Activated naive CD8-positive, alpha-beta T cell treated with anti-CD3 and anti-CD28 coated beads, Interleukin-2, amount 10 ng/mL, durations not matched to agents 7 days and 5 days (primary cell): Measurements from ENCODE around the gene CPED1. TPM values are rescaled to one million over a fixed set of nuclear protein-coding genes. Genes with fewer than 3 reads are reported as not detected.
"Not testable (repeated sequence)": the region's sequence is repeated elsewhere in the genome, so short reads cannot be mapped to it uniquely, and the experiment has no call there.

Experiments used
- ATAC-seq: fragments of 150-1000 bp; cut with Tn5 transposase; one replicate; pipeline ENCODE4 v1.10.0; 2021; ENCODE audit warnings: low read depth, moderate library complexity
- POLR2A ChIA-PET: fragments of 350-600 bp; sonication (Branson Sonifier 250); formaldehyde crosslinking; loops from one replicate; lab custom pipeline; 2021; ENCODE audit warnings: antibody characterized with exemption; lab: Charles Lee
- DNase-seq: peaks from one replicate; pipeline ENCODE4 v3.0.0; 2021
- H3K27ac Mint-ChIP-seq: one replicate; pipeline ENCODE4 v1.8.0; 2022; ENCODE audit warnings: mild to moderate bottlenecking, mixed read lengths
- H3K27me3 Mint-ChIP-seq: one replicate; pipeline ENCODE4 v1.8.0; 2022; ENCODE audit warnings: mild to moderate bottlenecking, moderate library complexity, mixed read lengths
- H3K36me3 Mint-ChIP-seq: one replicate; pipeline ENCODE4 v1.8.0; 2021; ENCODE audit warnings: mild to moderate bottlenecking, mixed read lengths
- H3K4me1 Mint-ChIP-seq: one replicate; pipeline ENCODE4 v1.8.0; 2021; ENCODE audit warnings: mixed read lengths
- H3K4me3 Mint-ChIP-seq: one replicate; pipeline ENCODE4 v1.8.0; 2022; ENCODE audit warnings: mild to moderate bottlenecking, moderate library complexity, mixed read lengths
- H3K9me3 Mint-ChIP-seq: one replicate; pipeline ENCODE4 v1.8.0; 2021; ENCODE audit warnings: mixed read lengths
- total RNA-seq, 2 experiments: library from RNA; stranded (reverse); gene quantifications; one replicate each; pipeline ENCODE4 v1.2.3, GENCODE V29; 2021

The CPED1 gene
- total RNA-seq, 2 experiments from 2014 or later = not detected

DNA sequence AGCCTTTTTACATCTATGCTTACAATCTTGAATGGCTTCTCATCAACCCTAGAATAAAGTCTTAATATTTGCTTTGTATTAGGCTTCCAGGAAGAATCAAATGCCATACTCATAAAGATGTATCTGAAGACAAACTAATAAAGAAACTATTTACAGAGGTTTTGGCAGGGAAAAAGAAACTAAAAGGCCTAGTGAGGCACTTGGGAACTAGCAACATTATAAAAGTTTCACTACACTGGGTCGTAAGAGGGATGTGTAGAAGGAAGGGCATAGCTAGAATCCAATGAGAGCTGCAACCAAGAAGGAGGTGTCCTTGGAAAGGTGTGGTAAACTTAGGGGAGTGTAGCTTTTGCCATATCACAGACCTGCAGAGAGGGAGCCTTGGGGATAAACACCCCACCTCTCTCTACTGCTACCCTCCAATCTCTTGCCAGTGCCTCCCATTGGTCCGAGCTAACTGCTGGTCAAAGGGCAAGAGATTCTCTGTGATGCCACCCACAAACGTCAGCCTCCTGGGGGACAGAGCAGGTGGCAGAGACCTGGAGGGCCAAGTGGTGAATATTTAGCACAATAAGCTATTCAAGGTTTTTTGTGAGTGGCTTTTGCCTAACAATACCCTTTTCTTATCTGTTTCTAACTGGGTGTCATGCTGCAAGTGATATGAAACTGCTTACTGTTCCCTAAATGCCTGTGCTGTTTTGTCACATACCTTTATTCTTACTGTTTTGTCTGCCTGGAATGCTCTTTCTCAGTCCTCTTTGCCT lies 60.7 kb downstream of the CPED1 start:
- POLR2A ChIA-PET = no interaction called here
- H3K27ac Mint-ChIP-seq = no peak overlapping the region

DNA sequence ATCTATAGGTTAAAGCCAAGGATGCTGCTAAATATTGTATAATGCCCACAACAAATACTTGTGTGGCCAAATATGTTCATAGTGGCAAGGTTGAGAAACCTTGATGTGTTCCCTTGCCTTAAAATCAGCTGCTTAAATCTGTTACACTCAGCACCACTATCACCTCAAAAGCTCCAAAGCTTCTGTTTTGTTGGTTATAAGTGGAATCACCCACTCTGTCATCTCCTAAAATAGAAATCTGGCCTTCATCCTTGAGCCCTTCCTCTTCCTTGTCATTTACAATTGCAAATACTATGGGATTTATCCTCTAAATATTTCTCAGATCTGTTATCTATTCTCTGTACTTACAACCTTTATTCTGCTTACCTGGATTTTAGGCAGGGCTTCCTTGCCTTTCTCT lies 61.4 kb downstream of the CPED1 start:
- Mint-ChIP-seq H3K4me3 (no peak overlapping the region), H3K9me3 (no peaks in the 10 kb centered on the region), H3K27me3 (peaks cover 9% of the 10 kb centered on the region), H3K4me1 (no peaks in the 10 kb centered on the region), H3K36me3 (no peaks in the 10 kb centered on the region), H3K27ac (no peak overlapping the region)
- ATAC-seq = no peak
- POLR2A ChIA-PET = no interaction called here
- DNase-seq = no peak

More for the DNA sequence above, 60.7 kb downstream of the CPED1 start:
- Mint-ChIP-seq H3K27me3 (peaks cover 6% of the 10 kb centered on the region), H3K36me3 (no peaks in the 10 kb centered on the region), H3K9me3 (no peaks in the 10 kb centered on the region), H3K4me3 (no peak overlapping the region), H3K4me1 (no peaks in the 10 kb centered on the region)
- ATAC-seq = no peak
- no peak for DNase-seq

DNA sequence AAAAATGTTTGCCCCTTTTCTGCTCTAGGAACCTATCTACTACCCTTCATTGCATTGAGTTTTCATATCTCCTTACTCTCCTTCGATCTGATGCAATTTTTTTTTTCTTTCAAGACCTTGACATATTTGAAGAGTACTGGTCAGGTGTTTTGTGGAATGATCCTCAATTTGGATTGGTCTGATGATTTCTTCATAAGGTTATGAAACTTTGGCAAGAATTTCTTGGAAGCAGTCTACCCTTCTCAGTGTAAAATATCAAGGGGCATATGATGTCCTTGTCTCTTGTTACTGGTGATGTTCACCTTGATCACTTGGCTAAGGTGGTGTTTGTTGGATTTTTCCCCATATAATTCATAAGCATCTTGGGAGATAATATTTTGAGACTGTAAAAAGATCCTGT lies 64.7 kb downstream of the CPED1 start:
- Mint-ChIP-seq H3K27ac (no peak overlapping the region), H3K36me3 (no peaks in the 10 kb centered on the region), H3K4me1 (no peaks in the 10 kb centered on the region), H3K27me3 (peaks cover 7% of the 10 kb centered on the region), H3K9me3 (no peaks in the 10 kb centered on the region), H3K4me3 (no peak overlapping the region)
- no peak for DNase-seq
- POLR2A ChIA-PET = no interaction called here
- no peak for ATAC-seq

DNA sequence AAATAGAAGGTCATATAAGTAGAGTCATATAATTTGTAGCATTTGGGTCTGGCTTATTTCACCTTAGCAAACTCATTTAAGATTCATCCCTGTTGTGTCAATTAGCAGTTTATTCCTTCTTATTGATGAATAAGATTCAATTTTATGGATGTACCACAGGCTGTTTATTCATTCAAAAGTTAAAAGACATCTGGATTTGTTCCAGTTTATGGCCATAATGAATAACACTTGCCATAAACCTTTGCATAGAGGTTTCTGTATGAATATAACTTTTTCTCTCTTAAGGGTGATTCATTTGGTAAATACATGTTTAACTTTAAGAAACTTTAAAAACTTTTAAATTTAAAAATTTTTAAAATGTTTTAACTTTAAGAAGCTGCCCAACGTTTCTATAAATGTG lies 66.4 kb downstream of the CPED1 start:
- Mint-ChIP-seq H3K27ac (no peak overlapping the region), H3K36me3 (no peaks in the 10 kb centered on the region), H3K9me3 (no peaks in the 10 kb centered on the region), H3K4me1 (no peaks in the 10 kb centered on the region), H3K4me3 (no peak overlapping the region), H3K27me3 (peaks cover 7% of the 10 kb centered on the region)
- POLR2A ChIA-PET = no interaction called here
- no peak for DNase-seq
- no peak for ATAC-seq

DNA sequence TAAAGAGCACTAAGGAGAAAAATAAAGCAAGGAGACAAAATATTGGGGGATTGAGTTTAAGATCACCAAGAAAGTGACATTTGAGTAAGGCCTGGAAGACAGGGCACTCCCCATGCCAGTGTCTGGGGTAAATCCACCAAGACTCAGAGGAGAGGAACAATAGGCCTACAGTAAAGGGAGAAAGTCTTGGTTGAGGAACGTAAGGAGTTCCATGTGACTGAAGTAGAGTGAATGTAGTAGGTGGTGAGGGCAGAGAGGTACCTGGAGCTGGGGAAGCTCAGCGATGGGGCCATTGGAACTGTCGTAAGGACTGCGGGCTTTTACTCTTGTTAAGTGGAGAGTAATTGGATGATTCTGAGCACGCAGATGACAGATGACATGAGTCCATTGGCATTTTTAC lies 69.4 kb downstream of the CPED1 start:
- POLR2A ChIA-PET = no interaction called here
- H3K4me3 Mint-ChIP-seq = no peak overlapping the region
- no peaks in the 10 kb centered on the region for H3K36me3 Mint-ChIP-seq
- DNase-seq = no peak
- H3K27me3 Mint-ChIP-seq = peaks cover 6% of the 10 kb centered on the region
- no peaks in the 10 kb centered on the region for H3K4me1 Mint-ChIP-seq
- no peaks in the 10 kb centered on the region for H3K9me3 Mint-ChIP-seq
- ATAC-seq = no peak
- H3K27ac Mint-ChIP-seq = no peak overlapping the region

DNA sequence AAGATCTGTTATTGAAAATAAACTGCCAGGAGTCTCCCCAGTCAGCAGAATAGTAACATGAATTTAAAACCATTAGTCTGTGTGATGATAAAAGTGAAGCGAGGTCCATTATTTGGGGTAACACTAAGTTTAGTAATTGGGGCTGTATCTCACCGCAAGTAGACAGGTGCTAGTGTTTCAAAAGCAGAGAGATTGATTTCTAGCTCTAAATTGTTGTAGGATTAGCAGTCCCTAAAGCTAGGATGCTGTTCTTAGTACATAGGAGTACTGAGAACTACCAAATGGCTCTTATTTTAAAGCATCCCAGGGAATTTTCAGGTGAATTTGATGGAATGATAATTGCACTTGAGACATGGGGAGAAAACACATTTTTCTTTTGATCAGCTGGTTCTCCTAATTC lies 70.5 kb downstream of the CPED1 start:
- no peak overlapping the region for H3K27ac Mint-ChIP-seq
- H3K4me1 Mint-ChIP-seq = no peaks in the 10 kb centered on the region
- DNase-seq = no peak
- no peak overlapping the region for H3K4me3 Mint-ChIP-seq
- peaks cover 9% of the 10 kb centered on the region for H3K27me3 Mint-ChIP-seq
- no peak for ATAC-seq
- POLR2A ChIA-PET = no interaction called here
- no peaks in the 10 kb centered on the region for H3K9me3 Mint-ChIP-seq
- H3K36me3 Mint-ChIP-seq = no peaks in the 10 kb centered on the region

DNA sequence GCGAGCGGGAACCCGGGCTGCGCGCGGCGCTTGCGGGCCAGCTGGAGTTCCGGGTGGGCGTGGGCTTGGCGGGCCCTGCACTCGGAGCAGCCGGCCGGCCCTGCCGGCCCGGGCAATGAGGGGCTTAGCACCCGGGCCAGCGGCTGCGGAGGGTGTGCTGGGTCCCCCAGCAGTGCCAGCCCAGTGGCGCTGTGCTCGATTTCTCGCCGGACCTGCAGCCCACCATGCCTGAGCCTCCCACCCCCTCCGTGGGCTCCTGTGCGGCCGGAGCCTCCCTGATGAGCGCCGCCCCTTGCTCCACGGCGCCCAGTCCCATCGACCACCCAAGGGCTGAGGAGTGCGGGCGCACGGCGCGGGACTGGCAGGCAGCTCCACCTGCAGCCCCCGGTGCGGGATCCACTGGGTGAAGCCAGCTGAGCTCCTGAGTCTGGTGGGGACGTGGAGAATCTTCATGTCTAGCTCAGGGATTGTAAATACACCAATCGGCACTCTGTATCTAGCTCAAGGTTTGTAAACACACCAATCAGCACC lies 71.5 kb downstream of the CPED1 start:
- POLR2A ChIA-PET, ATAC-seq, H3K4me3 Mint-ChIP-seq, H3K9me3 Mint-ChIP-seq, H3K27ac Mint-ChIP-seq, DNase-seq, H3K4me1 Mint-ChIP-seq, H3K36me3 Mint-ChIP-seq: not testable (repeated sequence)
- peaks cover 14% of the 10 kb centered on the region for H3K27me3 Mint-ChIP-seq

DNA sequence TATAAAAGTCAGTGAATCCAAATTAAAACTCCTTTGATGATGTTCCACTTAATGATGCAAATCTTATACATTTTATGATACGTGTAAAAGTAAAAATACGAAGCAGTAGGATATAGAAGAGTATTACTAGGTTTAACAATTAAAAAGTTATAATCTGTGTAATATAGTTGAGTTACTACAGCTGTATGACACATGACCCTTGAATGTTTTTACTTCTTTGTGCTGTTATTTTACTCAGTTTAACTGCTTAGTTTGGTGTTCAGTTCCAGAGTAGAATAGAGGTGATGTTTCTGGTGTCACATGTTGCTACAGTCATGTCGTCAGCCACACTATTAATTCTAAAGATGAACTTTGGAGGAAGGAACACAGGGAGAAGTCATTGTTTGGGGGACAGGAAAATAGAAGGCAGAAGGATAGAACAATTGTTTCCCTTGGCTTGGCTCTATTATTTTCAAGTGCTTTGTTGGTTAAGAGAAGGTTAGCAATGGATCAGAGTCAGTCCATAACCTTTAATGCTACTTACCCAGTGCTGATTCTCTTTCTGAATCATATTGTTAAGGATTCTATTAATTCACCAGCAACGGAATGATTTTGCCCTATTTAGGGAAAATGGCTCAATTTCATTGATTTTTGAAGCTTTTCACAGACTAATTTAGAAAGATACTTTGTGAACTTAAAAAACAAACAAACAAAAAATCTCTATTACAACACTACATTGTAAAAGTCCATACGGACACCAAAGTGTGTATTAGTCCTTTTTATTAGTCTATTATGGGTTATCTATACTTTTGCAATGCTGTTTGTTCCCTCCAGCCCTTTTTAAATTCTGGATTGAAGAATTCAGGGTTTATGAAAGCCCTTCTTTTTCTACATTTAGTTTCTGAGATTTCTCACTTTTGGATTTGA lies 73.4 kb downstream of the CPED1 start:
- DNase-seq (no peak), ATAC-seq (no peak)
- Mint-ChIP-seq H3K27me3 (peaks cover 15% of the 10 kb centered on the region), H3K9me3 (no peaks in the 10 kb centered on the region), H3K36me3 (no peaks in the 10 kb centered on the region), H3K4me3 (no peak overlapping the region), H3K27ac (no peak overlapping the region), H3K4me1 (no peaks in the 10 kb centered on the region)
- POLR2A ChIA-PET = no interaction called here

DNA sequence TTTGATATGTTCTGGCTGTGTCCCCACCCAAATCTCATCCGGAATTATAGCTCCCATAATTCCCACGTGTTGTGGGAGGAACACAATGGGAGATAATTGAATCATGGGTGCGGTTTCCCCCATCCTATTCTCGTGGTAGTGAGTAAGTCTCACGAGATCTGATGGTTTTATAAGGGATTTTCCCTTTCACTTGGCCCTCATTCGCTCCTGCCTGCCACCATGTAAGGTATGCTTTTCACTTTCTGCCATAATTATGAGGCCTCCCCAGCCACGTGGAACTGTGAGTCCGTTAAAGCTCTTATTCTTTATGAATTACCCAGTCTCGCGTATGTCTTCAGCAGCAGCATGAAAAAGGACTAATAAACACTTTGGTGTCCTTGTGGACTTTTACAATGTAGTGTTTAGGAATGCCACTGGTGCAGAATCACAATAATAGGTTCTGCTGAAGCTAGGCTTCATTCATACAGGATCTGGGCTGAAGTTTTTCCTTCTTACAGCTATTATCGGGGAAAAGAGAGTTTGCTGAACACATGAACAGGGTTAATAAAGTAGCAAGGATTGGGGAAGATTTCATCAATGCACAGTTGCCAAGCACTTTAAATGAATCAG lies 74.3 kb downstream of the CPED1 start:
- H3K4me1 Mint-ChIP-seq = no peaks in the 10 kb centered on the region
- ATAC-seq = no peak
- POLR2A ChIA-PET = interaction anchor here (0.6 kb wide), 1 partner anchor 112 kb away, joined by 4 read pairs; the partner anchor contains the start of gene ING3
- no peaks in the 10 kb centered on the region for H3K36me3 Mint-ChIP-seq
- H3K4me3 Mint-ChIP-seq = no peak overlapping the region
- DNase-seq = no peak
- peaks cover 15% of the 10 kb centered on the region for H3K27me3 Mint-ChIP-seq
- H3K9me3 Mint-ChIP-seq = no peaks in the 10 kb centered on the region
- H3K27ac Mint-ChIP-seq = no peak overlapping the region

DNA sequence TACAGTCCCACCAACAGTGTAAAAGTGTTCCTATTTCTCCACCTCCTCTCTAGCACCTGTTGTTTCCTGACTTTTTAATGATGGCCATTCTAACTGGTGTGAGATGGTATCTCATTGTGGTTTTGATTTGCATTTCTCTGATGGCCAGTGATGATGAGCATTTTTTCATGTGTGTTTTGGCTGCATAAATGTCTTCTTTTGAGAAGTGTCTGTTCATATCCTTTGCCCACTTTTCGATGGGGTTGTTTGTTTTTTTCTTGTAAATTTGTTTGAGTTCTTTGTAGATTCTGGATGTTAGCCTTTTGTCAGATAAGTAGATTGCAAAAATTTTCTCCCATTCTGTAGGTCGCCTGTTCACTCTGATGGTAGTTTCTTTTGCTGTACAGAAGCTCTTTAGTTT lies 79.2 kb downstream of the CPED1 start:
- DNase-seq, H3K27ac Mint-ChIP-seq, H3K36me3 Mint-ChIP-seq, H3K4me1 Mint-ChIP-seq, H3K9me3 Mint-ChIP-seq, POLR2A ChIA-PET, H3K4me3 Mint-ChIP-seq, ATAC-seq: not testable (repeated sequence)
- H3K27me3 Mint-ChIP-seq = peaks cover 21% of the 10 kb centered on the region

DNA sequence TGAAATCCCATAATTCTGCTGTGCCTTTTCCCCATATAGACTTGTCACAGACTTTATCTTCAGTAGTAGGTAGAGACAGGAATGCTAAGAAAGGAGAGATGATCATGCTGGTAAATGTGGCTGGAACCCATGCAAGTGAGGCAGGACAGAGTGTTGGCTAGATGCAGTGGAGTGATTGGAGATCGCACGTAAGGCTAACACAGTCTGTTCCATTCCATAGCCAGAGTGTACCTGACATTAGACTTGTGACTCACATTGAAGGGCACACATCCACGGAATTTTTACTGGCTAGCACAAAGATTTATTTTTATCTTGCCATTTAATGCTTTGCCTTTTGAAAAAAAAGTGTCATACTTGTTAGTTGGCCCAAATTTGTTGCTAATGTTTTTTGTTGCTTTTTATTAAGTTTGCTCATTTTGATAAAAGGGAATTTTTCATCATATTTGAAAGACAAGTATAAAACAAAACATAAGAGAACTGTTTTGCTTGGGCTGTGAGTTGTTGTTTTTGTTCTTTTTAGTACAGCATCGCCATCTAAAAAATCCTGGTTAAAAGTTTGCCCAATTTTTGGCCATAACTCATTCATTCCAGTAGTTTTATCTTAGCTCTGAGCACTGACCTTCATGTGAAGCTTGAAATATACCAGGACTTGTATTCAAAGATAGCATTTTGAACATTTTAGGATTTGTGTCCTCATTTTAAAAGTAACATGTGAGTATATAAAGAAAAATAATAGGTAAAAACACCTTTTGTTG lies 81.0 kb downstream of the CPED1 start:
- Mint-ChIP-seq H3K27me3 (peaks cover 12% of the 10 kb centered on the region), H3K36me3 (no peaks in the 10 kb centered on the region), H3K9me3 (no peaks in the 10 kb centered on the region), H3K4me1 (no peaks in the 10 kb centered on the region), H3K4me3 (no peak overlapping the region), H3K27ac (no peak overlapping the region)
- DNase-seq = no peak
- ATAC-seq = no peak
- POLR2A ChIA-PET = no interaction called here

DNA sequence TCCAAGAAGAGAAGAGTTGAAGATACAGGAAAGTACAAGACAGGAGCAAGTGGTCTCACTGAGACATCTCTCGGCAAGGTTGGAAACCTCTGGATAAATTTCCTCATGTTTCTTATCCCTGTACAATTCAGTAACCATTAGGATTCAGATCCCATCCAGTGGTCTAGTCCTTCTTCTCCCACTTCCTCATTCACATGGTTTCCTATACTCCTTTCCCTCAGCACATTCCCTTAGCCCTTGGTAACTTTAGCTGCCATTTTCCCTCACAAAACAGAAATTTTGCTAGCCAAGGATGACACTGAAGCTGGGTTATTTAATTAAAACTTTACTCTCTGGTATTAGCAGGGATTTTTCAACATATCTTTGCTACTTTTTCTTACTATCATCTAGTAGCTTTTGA lies 82.6 kb downstream of the CPED1 start:
- no peak for ATAC-seq
- POLR2A ChIA-PET = no interaction called here
- no peaks in the 10 kb centered on the region for H3K9me3 Mint-ChIP-seq
- peaks cover 7% of the 10 kb centered on the region for H3K27me3 Mint-ChIP-seq
- H3K4me3 Mint-ChIP-seq = no peak overlapping the region
- H3K36me3 Mint-ChIP-seq = no peaks in the 10 kb centered on the region
- H3K27ac Mint-ChIP-seq = no peak overlapping the region
- no peaks in the 10 kb centered on the region for H3K4me1 Mint-ChIP-seq
- no peak for DNase-seq

DNA sequence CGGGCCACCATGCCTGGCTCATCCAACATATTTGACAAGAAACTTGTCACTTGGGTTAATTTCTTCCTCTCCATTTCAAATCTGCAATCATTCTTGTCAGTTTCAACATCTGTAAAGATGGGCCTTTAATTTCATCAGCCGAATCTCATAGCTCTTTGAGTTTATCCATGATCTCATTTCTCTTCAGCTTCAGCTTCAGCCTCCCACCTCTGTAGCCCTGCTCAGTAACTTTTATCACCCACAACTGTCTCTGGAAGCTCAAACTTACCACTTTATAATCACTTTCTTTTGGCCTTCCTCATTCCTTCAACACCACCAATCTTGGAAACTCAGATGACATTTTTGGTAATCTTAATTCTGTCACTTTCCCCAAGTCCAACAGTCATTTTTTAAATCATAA lies 83.2 kb downstream of the CPED1 start:
- Mint-ChIP-seq H3K4me3 (no peak overlapping the region), H3K27me3 (peaks cover 10% of the 10 kb centered on the region), H3K36me3 (no peaks in the 10 kb centered on the region), H3K4me1 (no peaks in the 10 kb centered on the region), H3K9me3 (no peaks in the 10 kb centered on the region), H3K27ac (no peak overlapping the region)
- DNase-seq (no peak), ATAC-seq (no peak)
- POLR2A ChIA-PET = no interaction called here
